Ureter (tissue), 1 donor: Measurements from ENCODE around the gene FYN. TPM values are rescaled to one million over a fixed set of nuclear protein-coding genes. Genes with fewer than 3 reads are reported as not detected.

Experiments used
- DNase-seq: peaks from one replicate; pipeline ENCODE4 v3.0.0-alpha.2; 2020; ENCODE audit warnings: low spot score
- total RNA-seq: library from RNA; stranded (reverse); gene quantifications from one replicate; pipeline ENCODE4 v1.2.4, GENCODE V29; 2023
- donor health status: DM: yes; HTN: yes; CAD: no.

Gene FYN
- total RNA-seq, 1 donor from 2014 or later = 62.6 TPM

DNA sequence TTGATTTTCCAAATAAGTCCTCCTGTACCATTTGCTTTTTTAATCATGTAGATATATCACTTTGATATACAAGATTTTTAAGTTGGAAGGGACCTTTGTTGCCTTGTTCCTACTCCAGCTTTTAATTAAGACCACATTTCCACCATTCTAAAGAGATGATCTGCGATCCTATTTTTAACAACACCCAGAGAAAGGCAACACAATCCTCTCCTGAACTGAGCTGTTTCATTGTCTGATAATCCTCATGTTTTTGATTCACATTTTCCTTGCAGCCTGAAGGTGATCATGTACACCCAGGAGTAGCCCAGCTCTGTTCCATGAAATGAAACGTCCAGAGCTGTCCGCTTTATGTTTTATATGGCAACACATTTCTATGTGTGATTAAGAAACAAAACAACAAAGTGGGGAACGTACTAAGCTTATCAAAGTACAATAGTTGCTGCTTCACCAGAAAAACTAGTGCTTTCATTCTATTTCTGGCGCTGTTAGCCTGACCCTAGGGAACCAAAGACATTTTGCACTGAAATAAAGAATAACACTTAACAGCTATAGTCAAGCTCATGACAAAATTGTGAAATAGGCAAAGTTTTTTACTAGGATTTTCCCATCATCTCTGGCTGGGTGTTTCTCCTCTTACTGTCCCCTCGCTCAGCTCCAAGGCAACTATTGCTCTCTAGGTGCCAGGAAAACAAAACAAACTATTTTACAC is 245.0 kb downstream of the FYN start:
- no peak for DNase-seq

DNA sequence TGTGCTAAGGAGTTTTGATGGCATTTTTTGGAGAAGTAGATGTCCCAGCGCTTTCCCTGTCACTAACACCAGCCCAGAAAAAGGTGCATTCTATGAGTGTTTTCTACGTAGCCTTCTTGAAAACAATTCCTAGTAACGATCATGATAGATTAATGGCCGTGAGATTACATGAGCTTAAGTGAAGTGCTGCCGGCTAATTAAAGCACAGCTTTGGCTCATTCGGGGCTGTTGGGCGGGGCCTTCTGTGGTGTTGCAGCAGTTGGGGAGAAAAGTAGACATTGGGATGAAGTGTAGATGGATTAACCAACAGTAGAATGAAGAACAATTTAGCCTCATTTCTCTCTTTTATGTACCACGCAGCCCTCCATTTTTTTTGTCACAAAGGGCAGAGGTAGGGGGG is 246.8 kb downstream of the FYN start:
- DNase-seq = no peak

DNA sequence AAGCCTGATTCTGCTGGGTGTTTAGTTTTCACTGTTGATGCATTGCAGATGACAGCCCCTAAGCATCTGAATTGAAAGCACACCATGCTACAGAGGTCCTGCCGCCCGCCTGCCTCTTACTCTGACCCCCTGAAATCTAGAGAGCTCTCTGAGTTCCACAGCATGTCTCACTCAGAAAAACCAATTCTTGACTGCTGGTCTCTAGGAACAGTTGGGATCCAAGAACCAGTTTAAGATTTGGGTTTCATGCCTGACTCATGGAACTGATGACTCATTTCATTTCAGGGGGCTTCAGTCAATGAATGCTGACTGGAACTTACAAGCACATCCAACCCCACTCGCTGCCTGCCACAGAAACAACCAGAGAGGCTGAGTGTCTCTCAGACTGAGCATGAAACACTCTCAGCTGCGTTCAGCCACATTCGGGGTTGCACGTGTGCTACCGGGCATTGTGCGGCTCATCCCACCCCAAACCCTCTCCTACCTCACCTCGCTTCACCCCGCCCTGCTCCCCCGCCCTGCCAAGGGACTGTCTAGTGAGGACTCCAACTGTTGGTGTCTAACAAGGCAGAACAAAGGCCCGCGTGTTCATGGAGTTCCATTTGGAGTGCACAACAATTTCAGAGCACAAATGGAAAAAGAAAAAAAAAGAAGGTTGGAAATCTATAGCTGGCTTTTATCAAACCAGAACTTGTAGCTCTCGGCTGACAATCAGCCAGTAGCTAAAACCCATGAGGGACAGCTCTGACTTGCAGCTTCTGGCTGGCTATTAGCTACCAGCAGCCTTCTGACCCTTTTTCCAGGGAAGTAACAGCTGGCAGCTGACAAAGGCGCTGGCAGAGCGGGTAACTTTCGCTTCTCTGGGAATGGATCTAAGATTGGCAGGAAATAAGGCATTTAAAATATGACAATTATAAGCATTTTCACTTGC is 247.5 kb downstream of the FYN start:
- DNase-seq = no peak

DNA sequence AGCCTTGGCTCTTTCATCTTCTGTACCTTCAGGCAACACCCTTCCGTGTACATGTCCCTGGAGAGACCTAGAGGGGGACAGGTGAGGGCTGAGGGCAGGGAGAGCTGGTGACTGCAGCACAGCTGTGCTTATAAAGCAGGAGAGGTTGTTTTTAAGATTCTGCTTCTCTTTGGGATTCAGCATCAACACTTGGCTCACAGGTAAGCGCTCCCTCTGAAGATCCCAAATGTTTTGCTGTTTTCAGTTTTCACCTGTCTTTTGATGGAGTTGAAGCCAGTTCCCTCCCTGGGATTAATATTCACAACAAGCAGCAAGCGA is 248.2 kb downstream of the FYN start:
- no peak for DNase-seq

DNA sequence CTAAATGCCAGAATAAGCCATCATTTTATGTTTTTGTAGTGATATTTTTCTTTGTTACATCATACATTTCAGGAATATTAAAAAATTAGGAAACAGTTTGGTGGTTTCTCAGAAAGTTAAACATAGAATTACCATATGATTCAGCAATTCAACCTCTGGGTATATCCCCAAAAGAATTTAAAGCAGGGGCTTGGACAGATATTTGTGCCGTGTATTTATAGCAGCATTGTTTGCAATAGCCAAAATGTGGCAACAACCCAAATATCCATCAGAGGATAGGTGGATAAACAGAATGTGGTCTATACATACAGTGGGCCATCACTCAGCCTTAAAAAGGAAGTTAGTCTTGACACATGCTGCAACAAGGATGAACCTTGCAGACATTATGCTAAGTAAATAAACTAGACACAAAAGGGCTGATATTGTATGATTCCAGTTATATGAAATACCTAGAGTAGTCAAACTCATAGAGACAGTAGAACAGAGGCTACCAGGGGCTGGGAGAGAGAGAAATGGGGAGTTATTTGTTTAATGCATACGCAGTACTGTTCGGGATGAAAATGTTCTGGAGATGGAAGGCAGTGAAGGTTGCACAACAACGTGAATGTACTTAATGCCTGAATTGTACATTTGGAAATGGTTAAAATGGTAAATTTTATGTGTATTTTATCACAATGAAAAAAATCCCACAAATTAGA is 248.7 kb downstream of the FYN start:
- DNase-seq = no peak

DNA sequence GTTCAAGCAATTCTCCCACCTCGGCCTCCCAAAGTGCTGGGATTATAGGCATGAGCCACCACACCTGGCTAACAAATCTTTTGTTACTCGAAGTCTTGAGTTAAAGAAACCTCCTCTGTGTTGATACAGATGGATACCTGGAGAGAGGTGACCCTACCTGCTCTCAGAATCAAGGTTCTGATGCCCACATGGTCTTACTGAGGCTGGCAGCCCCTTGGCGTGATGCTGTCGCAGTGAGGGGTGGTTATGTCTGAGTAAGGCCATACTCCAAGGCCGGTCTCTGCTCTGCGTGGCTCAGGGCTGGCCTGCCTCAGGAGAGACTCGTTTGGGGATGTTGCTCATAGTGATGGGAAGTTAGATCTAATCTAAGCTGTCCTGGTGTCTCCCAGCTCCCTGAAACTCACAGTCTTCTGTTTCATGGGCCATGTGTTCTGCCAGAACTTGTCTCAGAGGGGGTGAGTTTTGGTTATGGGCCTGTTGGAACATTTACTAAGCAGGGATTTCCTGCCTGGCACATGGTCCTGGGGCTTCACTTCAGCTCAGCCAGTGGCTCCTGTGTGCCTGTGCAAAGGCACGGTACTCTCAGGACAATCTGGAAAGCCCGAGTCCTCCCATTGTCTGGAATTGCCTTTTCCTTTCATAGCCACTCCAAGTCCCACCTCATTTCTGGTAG is 250.1 kb downstream of the FYN start:
- no peak for DNase-seq

DNA sequence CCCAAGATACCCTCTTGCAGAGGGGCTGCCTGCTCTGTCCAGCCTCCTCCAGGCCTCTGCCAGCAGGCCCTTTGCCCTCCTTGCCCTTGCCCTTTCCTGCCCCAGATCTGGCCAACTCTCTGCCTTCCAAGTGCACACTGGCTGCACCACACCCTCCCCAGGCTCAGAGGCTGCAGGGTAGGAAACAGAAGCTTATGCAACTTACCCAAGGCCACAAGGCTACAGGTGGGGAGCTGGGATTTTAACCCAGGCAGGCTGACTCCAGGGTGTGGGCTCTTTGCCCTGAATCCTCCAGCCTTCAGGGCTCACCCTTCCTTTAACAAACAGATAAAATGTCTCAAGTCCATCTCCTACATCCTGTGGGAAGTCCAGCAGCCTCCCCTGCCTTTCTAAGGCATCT is 253.1 kb downstream of the FYN start:
- DNase-seq = no peak

DNA sequence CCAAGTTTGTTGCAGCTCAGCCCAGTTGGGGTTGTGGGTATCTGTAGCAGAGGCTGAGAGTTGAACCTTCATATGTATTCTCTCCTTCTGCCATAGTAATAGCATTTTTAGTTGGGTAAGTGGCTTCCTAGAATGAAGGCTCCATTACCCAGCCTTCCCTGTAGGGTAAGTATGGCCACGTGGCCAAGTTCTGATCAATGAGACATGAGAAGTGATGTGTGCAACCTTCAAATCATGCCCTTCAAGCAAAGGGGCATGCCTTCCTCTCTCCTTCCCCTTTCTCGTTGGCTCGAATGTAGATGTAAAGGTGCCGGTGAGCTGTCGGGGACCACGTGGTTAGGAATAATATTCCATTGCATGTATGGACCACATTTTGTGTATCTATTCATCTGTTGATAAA is 254.8 kb downstream of the FYN start:
- DNase-seq = no peak

DNA sequence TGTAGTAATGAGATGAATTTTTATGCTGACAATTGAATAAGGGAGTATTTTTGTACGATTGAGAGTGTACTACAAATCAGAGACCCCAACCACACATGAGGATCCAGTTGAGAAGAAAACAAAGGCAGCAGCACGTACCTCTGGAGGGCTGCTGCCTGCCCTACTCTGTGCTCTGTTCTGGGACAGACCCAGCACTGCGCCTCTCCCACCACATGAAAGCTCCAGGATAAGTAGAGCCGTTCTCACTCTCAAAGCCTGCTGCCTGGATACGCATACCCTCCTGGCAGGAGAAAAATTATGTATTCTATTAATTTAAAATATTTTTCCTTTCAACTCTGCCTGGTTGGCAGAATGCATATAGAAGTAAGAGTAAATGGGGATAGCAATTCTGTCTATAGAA is 256.1 kb downstream of the FYN start:
- no peak for DNase-seq

DNA sequence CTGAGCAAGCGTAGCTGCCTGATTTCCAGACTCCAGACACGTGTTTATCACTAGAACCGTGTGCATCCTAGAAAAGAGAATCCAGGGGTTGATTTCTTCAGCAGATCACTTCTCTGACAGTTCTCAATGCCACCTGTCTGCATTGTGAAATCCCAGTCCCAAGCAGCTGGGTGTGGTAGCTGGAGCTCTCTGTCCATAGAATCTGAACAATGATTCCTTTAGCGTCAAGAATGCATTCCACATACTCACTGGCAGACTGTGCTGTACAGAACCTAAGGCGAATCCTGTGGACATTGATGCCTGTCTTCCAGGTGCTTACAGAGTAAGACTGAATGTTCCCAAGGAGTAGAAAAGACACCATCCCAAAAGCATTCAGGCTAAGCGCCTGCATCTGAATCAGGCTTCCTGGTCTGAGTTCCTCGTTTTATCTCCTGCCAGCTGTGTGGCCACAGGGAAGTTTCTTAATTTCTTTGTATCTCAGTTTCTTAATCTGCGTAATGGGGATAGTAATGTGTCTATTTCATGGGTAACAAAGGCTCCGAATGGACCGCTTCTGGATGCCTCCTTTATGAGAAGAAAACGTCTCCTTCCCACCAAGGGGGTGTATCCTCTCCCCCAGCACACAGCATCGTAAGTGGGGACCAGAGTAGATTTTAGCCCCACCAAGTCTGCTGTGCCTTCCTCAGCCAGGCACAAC is 257.2 kb downstream of the FYN start:
- no peak for DNase-seq

DNA sequence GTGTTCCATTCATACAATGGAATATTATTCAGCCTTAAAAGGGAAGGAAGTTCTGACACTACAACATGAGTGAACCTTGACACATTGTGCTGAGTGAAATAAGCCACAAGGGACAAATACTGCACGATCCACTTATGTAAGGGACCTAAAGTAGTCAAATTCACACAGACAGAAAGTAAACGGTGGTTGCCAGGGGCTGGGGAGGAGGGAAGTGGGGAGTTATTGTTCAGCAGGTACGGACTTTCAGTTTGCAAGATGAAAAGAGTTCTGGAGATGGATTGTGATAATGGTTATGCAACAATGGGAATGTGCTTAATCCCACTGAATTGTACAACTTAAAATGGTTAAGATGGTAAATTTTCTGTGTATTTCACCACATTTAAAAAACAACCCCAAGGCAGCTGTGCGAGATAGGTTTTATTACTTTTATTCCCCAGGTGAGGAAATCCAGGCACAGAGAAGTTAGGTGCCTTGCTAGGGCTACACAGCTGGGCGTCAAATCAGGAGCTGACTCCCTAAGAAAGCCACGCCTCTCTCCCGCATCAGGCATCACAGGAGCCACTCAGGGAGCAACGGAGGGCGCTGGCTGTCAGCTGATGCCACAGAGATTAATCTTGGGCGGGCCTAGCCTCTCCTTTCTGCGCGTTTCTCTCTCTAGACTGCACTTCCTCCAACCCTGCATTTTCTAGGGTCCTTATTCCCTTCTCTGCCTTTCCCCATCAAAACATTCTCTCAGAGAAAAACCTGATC is 258.2 kb downstream of the FYN start:
- DNase-seq = no peak

DNA sequence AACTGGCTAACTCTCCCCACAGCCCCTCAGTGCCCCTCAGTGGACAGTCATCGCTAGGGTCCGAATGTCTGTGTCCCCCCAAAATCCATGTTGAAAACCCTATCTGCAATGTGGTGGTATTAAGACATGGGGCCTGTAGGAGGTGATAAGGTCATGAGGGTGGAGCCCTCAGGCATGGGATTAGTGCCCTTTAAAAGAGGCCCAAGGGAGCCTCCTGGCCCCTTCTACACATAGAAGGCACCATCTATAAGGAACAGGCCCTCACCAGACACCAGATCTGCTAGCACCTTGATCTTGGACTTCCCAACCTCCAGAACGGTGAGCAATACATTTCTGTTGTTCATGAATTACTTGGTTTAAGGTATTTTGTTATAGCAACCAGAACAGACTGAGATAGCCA is 260.9 kb downstream of the FYN start:
- DNase-seq = no peak

DNA sequence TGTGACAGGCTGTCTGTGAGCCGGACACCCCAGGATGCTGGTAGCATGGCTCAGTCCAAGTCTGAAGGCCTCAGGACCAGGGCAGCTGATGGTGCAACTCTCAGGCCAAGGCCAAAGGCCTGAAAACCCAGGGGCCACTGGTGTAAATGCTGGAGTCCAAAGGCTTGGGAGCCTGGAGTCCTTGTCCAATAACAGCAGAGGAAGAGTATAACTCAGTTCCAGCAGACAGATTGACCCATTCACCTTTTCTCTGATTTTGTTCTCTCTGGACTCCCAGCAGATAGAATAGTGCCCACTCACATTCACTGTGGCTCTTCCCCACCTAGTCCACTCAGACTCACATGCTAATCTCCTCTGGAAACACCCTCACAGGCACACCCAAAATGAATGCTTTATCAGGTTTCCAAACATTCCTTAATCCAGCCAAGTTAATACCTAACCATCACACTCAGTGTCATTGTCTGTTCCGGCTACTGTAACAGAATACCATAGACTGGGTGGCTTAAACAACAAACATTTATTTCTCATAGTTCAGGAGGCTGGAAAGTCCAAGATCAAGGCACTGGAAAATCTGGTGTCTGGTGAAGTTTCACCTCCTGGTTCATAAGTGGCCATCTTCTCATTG is 262.6 kb downstream of the FYN start:
- DNase-seq = no peak

Other genes with a start within 250 kb of the FYN start
- gene CCN6, start 180.7 kb upstream of the FYN start, total RNA-seq = not detected
- gene TUBE1, start 214.0 kb upstream of the FYN start, total RNA-seq = 40.5 TPM
- gene FAM229B, start 214.1 kb upstream of the FYN start, total RNA-seq = 17.8 TPM